Astrocyte (in vitro differentiated cells and primary cell): ENCODE data around the gene MCM3AP. TPM values are rescaled to one million over a fixed set of nuclear protein-coding genes. Genes with fewer than 3 reads are reported as not detected.

Experiments
- DNase-seq: peaks from one replicate; pipeline ENCODE4 v3.0.0-alpha.2; 2010; ENCODE audit warnings: low read depth
- FAIRE-seq: peaks from 2 replicates; lab custom pipeline; 2011; peaks lifted over from hg19 to GRCh38; lab: Jason Lieb, UNC
- H2AFZ ChIP-seq: 2 replicates; pipeline ENCODE4 v1.6.0; 2012; ENCODE audit warnings: low read depth, low read length, inconsistent platforms
- H3K27ac ChIP-seq: 2 replicates; pipeline ENCODE4 v1.5.1; 2011; ENCODE audit warnings: low read depth, low read length, inconsistent platforms
- H3K27me3 ChIP-seq: 2 replicates; pipeline ENCODE4 v1.6.0; 2011; ENCODE audit warnings: low read length, inconsistent platforms; ENCODE audit not compliant: insufficient read depth
- H3K36me3 ChIP-seq: 2 replicates; pipeline ENCODE4 v1.5.1; 2011; ENCODE audit warnings: low read length, inconsistent platforms; ENCODE audit not compliant: insufficient read depth
- H3K4me1 ChIP-seq: 2 replicates; pipeline ENCODE4 v1.5.1; 2011; ENCODE audit warnings: low read length, inconsistent platforms; ENCODE audit not compliant: insufficient read depth
- H3K4me2 ChIP-seq: 2 replicates; pipeline ENCODE4 v1.6.0; 2012; ENCODE audit warnings: low read length, inconsistent platforms
- H3K4me3 ChIP-seq: 2 replicates; pipeline ENCODE4 v1.5.1; 2011; ENCODE audit warnings: low read depth, mild to moderate bottlenecking, low read length, inconsistent platforms; ENCODE audit not compliant: insufficient read depth
- H3K79me2 ChIP-seq: 2 replicates; pipeline ENCODE4 v1.6.0; 2012; ENCODE audit warnings: mild to moderate bottlenecking, low read length, inconsistent platforms; ENCODE audit not compliant: insufficient read depth
- H3K9ac ChIP-seq: 2 replicates; pipeline ENCODE4 v1.6.0; 2012; ENCODE audit warnings: mild to moderate bottlenecking, low read length, inconsistent platforms
- H3K9me3 ChIP-seq: 2 replicates; pipeline ENCODE4 v1.5.1; 2012; ENCODE audit warnings: low read depth, mild to moderate bottlenecking, low read length, inconsistent platforms; ENCODE audit not compliant: insufficient read depth
- H4K20me1 ChIP-seq: 2 replicates; pipeline ENCODE4 v1.6.0; 2012; ENCODE audit warnings: low read length, inconsistent platforms; ENCODE audit not compliant: insufficient read depth
- H3K27ac Mint-ChIP-seq: one replicate; pipeline ENCODE4 v1.8.0; 2021; ENCODE audit warnings: mild to moderate bottlenecking, mixed read lengths; ENCODE audit not compliant: unreplicated experiment
- H3K27me3 Mint-ChIP-seq: one replicate; pipeline ENCODE4 v1.8.0; 2021; ENCODE audit warnings: low read depth, mixed read lengths; ENCODE audit not compliant: unreplicated experiment
- H3K36me3 Mint-ChIP-seq: one replicate; pipeline ENCODE4 v1.8.0; 2021; ENCODE audit warnings: low read depth, mixed read lengths; ENCODE audit not compliant: unreplicated experiment
- H3K4me1 Mint-ChIP-seq: one replicate; pipeline ENCODE4 v1.8.0; 2021; ENCODE audit warnings: low read depth, mixed read lengths; ENCODE audit not compliant: unreplicated experiment
- H3K4me3 Mint-ChIP-seq: one replicate; pipeline ENCODE4 v1.8.0; 2021; ENCODE audit warnings: mild to moderate bottlenecking, moderate library complexity, mixed read lengths; ENCODE audit not compliant: unreplicated experiment
- H3K9me3 Mint-ChIP-seq: one replicate; pipeline ENCODE4 v1.8.0; 2021; ENCODE audit warnings: mild to moderate bottlenecking, mixed read lengths; ENCODE audit not compliant: unreplicated experiment
- CTCF ChIP-seq: IDR thresholded peaks from 2 replicates; pipeline ENCODE4 v1.5.1; 2011; ENCODE audit warnings: low read depth, mild to moderate bottlenecking, inconsistent platforms, low read length, moderate library complexity; ENCODE audit not compliant: insufficient read depth
- EZH2 ChIP-seq: IDR thresholded peaks from 2 replicates; pipeline ENCODE4 v1.6.1; 2012; ENCODE audit warnings: mild to moderate bottlenecking, low read length, inconsistent platforms; ENCODE audit not compliant: insufficient read depth
- total RNA-seq: library from RNA; stranded (reverse); gene quantifications from 2 replicates; pipeline ENCODE4 v1.2.1, GENCODE V29; 2021

The MCM3AP gene
- total RNA-seq, 1 donor from 2014 or later = 84.2 TPM

- peaks cover 24% of the 10 kb centered on the region for H3K36me3 Mint-ChIP-seq
These were observed 93.5 kb downstream of the MCM3AP start for GRCh38 chr21:46191686-46192575.

DNA sequence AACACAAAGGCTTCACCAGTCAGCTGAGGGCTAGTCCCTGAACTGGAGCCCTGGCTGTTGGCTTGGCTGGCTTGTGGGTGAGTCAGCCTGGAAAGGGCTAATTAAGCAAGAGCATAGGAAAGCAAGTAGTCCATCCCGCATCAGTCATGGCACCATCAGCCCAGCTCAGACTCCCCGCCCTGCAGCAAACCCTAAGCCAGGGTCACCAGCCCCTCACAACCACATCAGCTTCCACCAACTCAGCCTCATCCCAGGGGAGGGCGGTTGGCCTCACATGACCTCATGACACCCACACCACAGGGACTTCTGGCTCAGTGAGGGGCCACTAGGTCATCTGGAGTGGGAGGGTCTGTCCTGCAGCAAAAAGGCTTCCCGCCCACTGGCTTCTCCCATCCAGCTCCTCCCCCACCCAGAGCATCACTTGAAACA is 94.1 kb downstream of the MCM3AP start:
- peak overlapping the region; percentile 50 for H3K4me3 Mint-ChIP-seq
- H3K4me1 Mint-ChIP-seq = peaks cover 37% of the 10 kb centered on the region
- H3K79me2 ChIP-seq = no peaks in the 10 kb centered on the region
- H4K20me1 ChIP-seq = peaks cover 27% of the 10 kb centered on the region
- H3K4me2 ChIP-seq = peak overlapping the region; percentile 23
- no peak overlapping the region for H3K27ac Mint-ChIP-seq
- H3K4me3 ChIP-seq = no peak overlapping the region
- H3K36me3 ChIP-seq = peaks cover 7% of the 10 kb centered on the region
- TF ChIP-seq CTCF = no peak
- TF ChIP-seq EZH2 = no peak
- no peaks in the 10 kb centered on the region for H3K9me3 ChIP-seq
- no peak overlapping the region for H3K9ac ChIP-seq
- no peaks in the 10 kb centered on the region for H3K27me3 ChIP-seq
- peaks cover 34% of the 10 kb centered on the region for H3K4me1 ChIP-seq
- FAIRE-seq (peak; percentile 20), DNase-seq (peak; percentile 72)
- H3K36me3 Mint-ChIP-seq = peaks cover 20% of the 10 kb centered on the region
- no peaks in the 10 kb centered on the region for H3K9me3 Mint-ChIP-seq
- no peaks in the 10 kb centered on the region for H3K27me3 Mint-ChIP-seq
- no peak overlapping the region for H3K27ac ChIP-seq
- H2AFZ ChIP-seq = no peak overlapping the region

More at GRCh38 chr21:46191686-46192575, 93.5 kb downstream of the MCM3AP start:
- no peak for TF ChIP-seq EZH2
- TF ChIP-seq CTCF = no peak
- DNase-seq (no peak), FAIRE-seq (no peak)
- peaks cover 7% of the 10 kb centered on the region for H3K36me3 ChIP-seq
- no peaks in the 10 kb centered on the region for H3K9me3 Mint-ChIP-seq
- peaks cover 27% of the 10 kb centered on the region for H4K20me1 ChIP-seq
- no peak overlapping the region for H3K9ac ChIP-seq
- H3K4me3 Mint-ChIP-seq = no peak overlapping the region
- no peaks in the 10 kb centered on the region for H3K27me3 Mint-ChIP-seq
- H3K4me1 ChIP-seq = peaks cover 34% of the 10 kb centered on the region
- H3K9me3 ChIP-seq = no peaks in the 10 kb centered on the region
- no peak overlapping the region for H3K27ac Mint-ChIP-seq
- no peak overlapping the region for H2AFZ ChIP-seq
- no peak overlapping the region for H3K4me3 ChIP-seq
- H3K27ac ChIP-seq = no peak overlapping the region
- peaks cover 37% of the 10 kb centered on the region for H3K4me1 Mint-ChIP-seq
- H3K79me2 ChIP-seq = no peaks in the 10 kb centered on the region
- H3K4me2 ChIP-seq = no peak overlapping the region
- H3K27me3 ChIP-seq = no peaks in the 10 kb centered on the region
